CD4-positive, alpha-beta T cell treated with Interleukin-15 for 1 hour (primary cell): ENCODE data around the gene TANC1.

Experiments used
- DNase-seq: peaks from one replicate; pipeline ENCODE4 v3.0.0-alpha.2; 2020

The TANC1 gene

DNA sequence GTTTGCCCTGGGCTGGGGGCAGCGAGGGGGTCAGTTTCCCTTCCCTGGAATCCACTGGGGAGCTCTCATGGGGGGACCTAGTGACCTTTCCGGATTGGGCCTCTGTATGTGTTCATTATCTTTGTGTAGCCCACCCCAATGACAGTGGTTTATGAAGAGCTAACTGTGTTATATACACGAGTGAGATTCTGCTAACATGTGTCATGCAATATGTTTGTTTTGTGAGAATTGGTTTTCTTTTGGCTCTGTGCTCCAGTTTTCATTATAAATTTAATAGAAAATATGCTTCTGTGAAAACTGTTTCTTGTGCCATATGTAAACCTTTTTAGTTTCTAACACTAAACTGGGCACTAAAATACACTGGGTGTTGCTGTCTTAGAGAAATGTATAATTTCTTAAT is 207.5 kb downstream of the TANC1 start:
- no peak for DNase-seq

DNA sequence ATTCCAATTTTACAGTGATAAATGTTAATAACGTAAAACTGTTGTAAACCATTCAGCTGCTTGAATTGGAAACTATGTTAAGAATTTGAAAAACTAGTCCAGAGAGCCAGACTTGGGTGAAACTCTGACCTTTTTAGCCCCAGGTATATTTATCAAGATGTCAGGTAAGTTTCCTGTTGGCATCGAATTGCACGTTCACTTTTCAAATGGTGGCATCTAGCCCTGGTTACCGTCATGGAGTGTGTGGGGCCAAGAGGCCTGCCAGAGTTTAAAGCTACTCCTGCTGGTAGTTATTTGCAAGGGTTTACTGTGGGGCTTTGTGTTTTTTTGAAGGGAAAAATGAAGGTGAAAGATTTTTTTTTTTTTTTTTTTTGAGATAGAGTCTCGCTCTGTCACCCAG is 208.1 kb downstream of the TANC1 start:
- no peak for DNase-seq

DNA sequence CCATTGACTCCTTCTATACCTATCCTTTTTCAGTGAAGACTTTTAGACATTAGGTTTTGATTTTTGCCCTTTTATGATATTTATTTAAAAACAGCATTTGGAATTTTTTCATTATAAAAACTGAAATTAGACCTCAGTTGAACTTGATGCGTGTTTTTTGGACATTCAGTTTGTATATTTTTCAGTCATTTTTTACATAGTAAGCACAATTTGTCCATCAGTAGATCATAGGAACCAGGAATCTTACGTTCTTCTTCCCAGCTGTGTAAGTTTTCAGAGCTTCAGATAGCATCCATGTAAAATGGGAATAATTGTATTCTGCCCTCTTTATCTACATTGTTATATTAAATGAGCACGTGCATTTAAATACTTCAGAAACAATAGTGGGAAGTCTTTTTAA is 208.9 kb downstream of the TANC1 start:
- no peak for DNase-seq

DNA sequence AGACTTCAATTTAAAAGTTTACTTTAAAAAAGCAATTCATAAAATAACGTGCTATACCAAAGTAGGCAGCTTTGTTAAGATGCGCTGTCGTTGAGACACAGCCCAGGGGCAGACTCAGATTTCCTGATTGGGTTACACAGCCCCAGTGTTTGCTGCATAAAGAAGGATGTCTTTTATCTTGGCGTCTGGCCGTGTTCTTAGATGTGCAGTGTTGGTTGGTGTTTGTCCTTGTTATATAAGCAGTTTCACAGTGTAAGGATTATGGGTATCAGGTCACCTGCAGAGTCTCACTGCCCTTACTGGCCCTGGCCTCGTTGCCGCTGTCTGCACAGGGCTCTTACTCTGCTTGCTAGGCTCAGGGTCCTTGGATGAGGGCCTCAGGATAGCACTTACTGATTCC is 209.5 kb downstream of the TANC1 start:
- no peak for DNase-seq

DNA sequence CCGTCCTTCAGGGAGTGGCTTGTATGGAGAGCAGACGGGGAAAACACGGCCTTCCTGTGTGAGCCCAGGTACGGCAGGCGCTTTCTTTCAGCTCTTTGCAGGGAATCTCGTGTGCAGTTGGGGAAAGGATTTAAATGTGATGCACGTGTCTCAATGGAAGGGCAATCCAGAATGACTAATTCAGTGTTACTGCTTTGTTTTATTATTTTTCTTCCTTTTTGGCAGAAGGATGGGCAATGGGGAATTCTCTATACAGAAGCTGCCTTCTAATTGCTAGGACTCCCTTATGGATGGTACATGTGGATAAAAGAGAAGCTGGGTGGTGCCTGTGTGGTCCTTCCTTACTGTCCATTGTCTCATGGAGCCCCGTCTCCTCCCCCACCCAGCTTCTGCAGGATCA is 210.7 kb downstream of the TANC1 start:
- DNase-seq, result no peak

DNA sequence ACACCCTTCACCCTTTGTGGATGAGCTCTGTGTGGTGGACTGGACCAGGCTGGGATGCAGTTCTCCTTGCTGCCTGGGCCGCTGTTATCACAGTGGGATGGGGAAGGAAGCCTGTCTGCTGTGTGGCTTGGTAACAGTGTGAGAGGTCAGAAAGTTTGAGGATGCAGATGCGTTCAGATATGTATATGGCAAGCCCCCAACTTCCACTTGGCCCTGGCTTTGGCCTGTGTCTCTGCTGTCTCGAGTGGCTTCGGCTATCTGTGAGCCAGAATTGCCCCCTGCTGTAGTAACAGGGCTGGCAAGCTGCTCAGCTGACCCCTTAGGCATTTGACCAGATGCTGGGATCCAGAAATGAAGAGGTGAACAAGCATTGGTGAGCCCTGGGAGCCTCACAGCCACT is 211.3 kb downstream of the TANC1 start:
- no peak for DNase-seq

DNA sequence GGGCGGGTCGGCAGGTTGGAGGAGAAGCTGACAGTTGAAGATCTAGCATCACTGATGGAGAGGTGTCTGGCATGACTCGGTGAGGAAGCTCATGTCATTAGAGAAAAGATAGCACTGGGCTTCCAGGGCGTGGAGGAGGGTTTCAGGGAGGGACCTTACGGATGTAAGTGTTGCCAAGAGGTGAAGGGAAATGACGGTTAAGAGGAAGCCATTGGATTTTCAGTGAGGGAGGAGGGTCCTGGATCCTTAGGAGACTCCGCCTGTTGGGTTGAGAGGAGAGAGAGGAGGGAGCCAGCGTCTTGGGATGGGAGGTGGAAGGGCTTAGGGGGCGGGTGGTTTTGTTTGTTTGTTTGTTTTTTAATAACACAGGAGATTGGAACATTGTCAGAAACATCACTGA is 214.9 kb downstream of the TANC1 start:
- no peak for DNase-seq

DNA sequence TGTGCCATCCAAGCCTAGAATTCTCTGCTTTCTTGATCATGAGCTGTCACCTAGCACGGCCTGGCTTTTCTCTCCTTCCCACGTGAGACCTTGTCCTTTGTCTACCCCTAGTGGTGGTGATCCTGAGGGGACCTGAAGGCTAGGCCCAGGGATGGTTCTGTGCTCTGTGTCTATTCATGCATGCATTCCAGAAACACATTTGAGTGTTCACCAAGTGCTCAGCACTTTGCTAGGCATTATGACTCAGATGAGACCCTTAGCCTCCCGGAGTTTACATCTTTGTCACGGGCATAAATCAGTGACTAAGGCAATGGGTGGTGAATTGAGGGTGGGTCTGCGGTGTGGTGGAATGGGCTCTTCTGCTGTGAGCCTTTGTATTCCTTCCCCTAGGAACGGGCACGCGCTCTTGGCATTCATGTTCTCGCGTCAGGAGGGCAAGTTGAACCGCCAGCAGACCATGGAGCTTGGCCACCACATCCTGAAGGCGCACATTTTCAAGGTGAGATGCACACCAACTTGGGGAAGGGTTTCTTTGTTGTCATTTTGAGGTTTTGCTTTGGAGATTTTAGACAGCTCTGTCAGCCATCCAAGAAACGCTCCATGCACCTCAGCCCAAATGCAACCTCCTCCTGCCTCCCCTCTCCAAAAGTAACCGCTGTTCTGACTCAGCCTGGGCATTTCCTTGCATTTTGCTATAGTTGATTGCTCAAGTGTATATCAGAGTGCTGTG is 217.1 kb downstream of the TANC1 start:
- DNase-seq, result no peak

DNA sequence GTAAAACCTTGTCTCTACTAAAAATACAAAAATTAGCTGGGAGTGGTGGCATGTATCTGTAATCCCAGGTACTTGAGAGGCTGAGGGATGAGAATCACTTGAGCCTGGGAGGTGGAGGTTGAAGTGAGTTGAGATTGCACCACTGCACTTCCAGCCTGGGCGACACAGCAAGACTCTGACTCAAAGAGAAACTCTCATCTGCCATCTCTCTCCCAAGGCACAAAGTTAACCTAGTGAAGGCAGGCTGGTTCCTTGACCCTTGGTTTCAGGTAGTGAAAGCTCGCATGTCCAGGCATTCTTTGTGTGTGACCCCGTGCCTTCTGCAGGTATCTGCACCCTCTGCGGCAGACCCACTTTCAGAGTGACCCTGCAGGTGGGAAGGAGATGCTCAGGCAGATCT is 218.0 kb downstream of the TANC1 start:
- no peak for DNase-seq

DNA sequence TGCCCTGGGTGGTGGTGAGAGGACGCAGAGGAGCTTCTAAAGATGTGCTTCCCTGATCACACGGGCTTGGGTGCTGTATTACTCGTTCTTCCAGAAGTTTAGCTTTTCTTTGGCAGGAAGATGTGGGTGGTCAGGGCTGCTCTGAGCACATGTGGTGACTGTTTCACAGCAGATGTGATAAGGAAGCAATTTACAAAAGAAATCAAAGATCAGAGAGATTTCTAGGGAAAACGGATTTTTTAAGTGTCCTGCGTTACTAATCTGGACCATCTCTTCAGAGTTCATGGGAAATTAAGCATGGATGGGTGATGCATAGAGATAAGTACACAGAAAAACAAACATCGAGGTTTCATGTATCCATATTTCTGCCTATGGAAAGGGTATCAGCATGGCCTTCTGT is 218.7 kb downstream of the TANC1 start:
- no peak for DNase-seq

DNA sequence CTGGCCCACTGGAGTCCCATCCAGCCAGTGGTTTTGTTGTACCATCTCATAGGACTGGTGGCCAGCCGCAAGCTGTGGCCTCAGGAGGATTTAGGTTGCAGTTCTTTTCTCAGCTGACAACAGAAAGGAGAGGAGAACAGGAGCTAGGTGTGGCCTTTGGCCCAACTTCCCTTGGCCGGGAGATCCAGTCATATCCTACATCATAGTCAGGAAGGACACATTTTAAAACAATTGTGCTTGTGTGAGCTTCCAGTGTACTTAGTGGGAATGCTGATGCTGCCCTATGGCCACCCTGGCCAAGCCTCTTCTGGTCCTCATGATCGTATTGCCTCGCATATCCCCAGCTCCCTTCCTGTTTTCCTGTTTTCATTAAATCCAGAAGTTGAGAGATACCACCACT is 220.0 kb downstream of the TANC1 start:
- DNase-seq, result no peak

DNA sequence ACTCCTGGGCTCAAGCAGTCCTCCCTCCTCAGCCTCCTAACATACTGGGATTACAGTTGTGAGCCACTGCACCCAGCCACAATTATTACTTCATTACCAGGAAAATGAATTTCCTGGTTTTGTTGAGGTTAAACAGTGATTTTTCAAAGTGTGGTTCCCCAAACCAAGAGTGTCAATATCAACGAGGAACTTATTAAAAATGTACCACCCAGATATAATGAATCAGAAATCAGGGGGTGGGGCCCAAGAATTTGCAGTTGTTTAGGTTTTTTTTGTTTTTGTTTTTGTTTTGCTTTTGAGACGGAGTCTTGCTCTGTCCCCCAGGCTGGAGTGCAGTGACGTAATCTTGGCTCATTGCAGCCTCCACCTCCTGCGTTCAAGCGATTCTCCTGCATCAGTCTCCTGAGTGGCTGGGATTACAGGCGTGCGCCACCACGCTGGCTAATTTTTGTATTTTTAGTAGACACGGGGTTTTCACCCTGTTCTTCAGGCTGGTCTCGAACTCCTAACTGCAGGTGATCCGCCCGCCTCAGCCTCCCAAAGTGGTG is 224.0 kb downstream of the TANC1 start:
- no peak for DNase-seq

DNA sequence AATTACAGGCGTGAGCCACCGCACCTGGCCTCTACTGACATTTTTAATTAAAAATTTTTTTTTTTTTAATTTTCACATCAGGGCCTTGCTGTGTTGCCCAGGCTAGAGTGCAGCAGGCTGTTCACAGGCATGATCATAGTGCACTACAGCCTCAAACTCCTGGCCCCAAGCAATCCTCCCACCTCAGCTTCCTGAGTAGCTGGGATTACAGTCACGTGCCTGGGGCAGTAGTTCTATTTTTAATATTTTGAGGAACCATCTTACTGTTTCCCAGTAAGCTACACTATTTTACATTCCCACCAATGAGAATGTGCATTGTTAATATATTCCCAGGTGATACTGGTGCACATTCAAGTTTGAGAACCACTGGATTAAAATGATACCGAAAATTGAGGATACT is 225.4 kb downstream of the TANC1 start:
- DNase-seq, result no peak

DNA sequence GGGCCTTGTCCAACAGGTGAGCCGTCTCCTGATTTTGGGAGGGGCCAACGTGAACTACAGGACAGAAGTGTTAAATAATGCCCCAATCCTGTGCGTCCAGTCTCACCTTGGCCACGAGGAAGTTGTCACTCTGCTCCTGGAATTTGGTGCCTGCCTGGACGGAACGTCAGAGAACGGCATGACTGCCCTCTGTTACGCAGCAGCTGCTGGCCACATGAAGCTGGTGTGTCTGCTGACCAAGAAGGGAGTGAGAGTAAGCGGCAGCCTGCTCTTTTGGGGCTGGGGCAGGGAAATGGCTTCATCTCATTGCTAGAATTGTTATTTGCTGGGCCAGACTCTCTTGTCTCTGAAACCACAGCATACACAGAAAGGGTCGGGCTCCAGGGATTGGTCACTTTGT is 225.8 kb downstream of the TANC1 start:
- DNase-seq, result no peak

DNA sequence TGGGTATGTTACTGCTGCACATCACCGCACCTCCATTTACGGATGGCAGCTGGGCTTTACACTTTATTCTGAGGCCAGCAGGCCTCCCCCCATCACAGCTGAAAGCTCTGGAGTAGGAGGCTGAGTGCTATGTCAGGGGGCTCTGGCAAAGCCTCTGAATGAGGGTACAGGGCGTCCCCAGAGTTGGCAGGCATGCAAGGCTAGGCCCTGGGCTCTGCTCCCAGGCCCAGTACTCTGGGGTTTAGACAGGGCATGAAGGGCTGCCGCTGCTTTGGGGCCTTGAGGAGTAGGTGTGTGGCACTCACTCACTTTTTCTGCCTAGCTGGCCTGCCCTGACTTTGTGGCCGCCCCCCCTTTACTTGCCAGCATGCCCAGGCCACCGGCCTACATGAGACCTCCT is 227.3 kb downstream of the TANC1 start:
- DNase-seq, result no peak

DNA sequence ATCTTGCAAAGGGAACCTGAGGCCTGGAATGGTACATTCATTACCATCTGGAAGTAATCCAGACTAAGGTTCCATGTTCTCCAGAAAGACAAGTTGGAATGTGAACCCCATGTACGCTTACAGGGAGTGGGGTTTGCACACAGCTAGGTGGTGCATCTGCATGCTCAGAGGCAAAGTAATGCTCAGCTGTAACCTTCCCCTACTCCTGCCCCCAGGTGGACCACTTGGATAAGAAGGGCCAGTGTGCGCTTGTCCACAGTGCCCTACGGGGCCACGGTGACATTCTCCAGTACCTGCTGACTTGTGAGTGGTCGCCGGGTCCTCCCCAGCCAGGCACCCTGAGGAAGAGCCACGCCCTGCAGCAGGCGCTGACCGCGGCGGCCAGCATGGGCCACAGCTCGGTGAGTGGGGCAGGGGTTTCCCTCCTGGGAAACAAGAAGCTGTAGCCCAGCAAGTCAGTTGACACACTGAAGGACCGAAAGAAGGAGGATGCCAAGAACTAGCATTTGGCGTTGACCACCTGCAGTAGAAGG is 228.0 kb downstream of the TANC1 start:
- DNase-seq, result no peak

DNA sequence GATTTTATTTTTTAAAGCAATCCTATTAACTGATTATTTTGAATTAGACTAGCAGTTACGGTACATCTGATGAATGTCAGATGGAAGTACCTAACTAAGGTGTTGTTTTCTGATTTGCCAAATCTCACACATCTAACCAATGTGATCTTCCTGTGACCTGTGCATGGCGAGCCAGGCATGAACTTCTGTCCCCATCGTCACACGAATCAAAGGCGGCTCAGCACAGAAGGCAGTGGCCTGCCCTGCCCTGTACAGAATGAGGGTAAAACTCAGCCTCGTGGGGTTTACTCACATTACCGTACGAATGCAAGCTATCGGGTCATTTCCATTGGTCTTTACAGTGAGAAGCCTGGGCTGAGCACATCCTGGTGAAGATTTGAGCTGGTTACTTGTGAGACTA is 230.8 kb downstream of the TANC1 start:
- no peak for DNase-seq

DNA sequence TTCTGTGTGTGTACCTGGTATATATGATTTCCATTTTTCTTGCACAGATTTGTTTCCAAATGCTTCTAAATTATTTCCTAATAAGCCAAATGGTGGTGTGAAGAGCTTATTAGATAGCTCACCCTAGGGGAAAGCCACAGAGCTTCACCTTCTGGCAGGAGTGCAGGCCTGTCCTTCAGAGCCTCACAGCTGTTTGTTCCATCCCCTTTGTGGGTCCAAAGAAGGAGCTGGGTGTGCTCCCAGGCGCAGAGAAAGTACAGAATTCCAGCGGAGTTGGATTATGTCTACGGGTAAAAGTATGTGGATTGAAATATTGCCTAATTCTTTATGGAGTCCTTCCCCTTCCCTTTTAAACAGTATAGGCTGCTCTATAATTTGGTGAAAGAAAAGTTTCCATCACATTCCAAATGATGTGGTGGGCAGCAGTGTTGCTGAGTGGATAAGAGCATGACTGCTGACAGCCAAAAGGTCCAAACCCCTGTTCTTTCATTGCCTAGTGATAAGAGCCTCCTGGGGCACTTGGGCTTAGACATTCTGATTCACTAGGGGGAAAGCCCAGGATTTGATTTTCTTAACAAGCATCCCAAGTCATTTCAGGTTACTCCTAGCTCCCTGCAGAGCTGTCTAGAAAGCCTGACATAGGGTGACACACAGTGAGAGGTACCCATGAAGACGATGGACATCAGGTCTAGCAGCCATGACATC is 231.5 kb downstream of the TANC1 start:
- no peak for DNase-seq

DNA sequence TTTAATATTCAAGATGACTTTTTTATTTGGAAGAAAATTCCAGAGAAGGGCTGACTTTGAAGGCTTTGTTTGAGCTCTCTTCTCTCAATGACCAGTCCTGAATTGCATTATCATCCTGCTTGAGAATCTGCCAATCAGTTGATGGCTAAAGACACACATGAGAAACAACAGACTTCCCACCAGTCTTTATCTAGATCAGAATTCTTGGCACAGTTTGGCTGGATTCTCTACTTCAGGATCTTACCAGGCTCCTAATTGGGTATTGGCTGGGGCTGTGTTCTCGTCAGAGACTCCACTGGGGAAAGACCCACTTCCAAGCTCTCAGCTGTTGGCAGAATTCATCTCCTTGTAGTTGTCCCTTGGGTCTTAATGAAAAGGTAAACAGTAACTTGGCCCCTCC is 232.1 kb downstream of the TANC1 start:
- no peak for DNase-seq

DNA sequence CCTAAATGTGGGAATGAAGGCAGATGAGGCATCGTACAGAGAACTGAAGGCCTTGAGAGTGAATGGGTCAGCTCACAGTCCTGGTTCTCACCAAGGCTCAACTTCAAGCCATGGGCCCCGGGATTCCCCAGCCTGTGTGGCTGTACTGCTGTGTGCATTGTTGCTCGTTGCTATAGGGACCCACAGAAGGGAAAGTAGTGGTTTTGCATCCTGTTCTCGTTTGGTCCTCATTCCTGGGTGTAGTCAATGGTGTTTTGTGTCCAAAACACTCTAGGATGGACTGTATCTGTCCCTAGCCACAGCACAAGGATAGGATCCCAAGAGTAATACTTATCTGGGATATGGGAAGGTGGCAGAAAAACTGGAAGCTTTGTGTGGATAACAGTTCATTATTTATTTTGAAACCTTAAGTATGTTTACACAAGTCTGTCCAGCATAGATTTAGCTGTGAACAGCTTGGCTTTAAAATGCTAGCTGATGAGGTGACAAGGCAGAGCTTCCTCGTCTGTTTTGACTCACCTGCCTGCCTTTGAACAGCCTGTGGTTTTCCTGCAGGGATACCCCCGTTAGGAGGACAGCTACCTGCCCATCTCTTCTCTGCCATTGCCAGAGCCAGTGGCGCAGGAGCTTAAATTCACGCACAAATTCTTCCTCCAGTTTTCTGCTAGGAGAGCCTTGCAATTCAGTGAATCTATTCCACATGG is 233.1 kb downstream of the TANC1 start:
- no peak for DNase-seq

DNA sequence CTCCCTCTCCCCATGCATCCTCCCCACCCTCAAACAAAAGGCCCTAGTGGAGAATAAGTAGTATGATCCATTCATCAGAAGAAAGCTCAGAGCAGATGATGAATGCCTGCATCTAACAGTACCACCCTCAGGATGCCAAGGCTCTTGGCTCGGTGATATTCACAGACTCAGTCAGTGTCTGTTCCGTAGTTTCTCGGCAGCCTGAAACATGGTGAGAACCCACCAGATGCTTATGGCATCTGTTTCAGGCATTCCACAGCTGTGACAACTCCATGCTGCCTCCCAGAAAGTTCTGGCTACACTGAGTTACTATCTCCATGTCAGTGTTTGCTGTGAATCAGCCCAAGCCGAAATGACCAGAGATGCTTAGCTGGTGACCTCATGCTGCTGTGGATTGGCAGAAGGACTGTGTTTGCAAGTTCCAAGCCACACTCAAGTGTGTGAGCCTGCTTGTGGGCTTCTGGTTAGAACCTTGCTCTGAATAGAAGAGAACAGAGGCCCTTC is 234.2 kb downstream of the TANC1 start:
- DNase-seq, result no peak

DNA sequence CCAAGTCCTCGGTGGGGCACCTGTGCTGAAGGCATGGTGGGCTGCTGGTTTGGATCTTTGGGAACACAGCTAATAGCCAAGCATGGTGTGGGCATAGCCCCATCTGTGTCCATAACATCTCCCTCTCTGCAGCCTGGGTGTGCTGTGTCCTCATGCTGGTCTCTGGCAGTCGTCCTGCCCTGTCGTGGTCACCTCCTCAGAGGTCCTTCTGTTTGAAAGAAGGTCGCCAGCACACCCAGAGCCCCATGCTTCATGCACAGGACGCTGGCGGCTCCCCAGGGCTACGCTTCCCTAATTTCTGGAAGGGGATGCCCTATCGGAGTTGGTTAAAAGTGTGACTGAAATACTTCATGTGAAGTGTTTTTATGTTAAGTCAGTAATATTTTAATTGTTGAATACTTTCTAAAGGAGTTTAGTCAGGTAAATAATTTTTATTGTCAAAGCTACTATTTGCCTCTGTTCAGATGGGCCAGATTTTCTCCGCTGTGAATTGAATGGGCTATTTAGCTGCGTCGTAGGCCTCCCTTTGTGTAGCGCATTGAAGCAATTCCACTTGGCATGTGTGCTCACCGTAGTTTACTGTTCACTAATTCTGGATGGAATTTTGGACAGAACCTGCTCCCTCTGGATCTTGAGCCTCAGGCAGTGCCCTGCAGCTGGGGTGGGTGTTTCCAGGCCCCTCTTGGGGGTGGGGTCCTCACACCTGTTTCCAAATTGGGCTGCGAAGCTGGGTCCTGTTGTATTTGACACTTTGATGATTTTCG is 236.1 kb downstream of the TANC1 start:
- DNase-seq, result no peak
